SK-N-MC (cell line): ENCODE data around the gene PI4KA.
"Not testable (repeated sequence)": the region's sequence is repeated elsewhere in the genome, so short reads cannot be mapped to it uniquely, and the experiment has no call there.

ENCODE experiments used
- DNase-seq: peaks from one replicate; pipeline ENCODE4 v3.0.0-alpha.2; 2011; ENCODE audit warnings: low read depth, low spot score
- H3K27ac ChIP-seq: fragments of 200-600 bp; sonication (generic); 2 replicates; pipeline ENCODE4 v1.5.1; 2016; ENCODE audit warnings: mixed run types
- H3K36me3 ChIP-seq: fragments of 200-600 bp; sonication (generic); 2 replicates; pipeline ENCODE4 v1.6.1; 2017; ENCODE audit warnings: antibody characterized with exemption, low read length, mixed read lengths; ENCODE audit not compliant: insufficient read depth
- H3K4me3 ChIP-seq: fragments of 200-600 bp; sonication (generic); 2 replicates; pipeline ENCODE4 v1.5.1; 2016
- H3K9ac ChIP-seq: fragments of 200-600 bp; sonication (generic); 2 replicates; pipeline ENCODE4 v1.8.0; 2017; ENCODE audit warnings: mixed run types, mixed read lengths; ENCODE audit not compliant: insufficient read length
- H3K9me3 ChIP-seq: fragments of 200-600 bp; sonication (generic); 2 replicates; pipeline ENCODE4 v1.6.1; 2017; ENCODE audit warnings: low read depth, mild to moderate bottlenecking, antibody characterized with exemption, low read length, moderate library complexity, mixed read lengths
- EZH2 ChIP-seq: fragments of 200-600 bp; sonication (generic); IDR thresholded peaks from one replicate; pipeline ENCODE4 v1.6.1; 2017; ENCODE audit warnings: antibody characterized with exemption
- FOXP2 ChIP-seq: optimal IDR thresholded peaks from 2 replicates; pipeline ENCODE3; 2011; ENCODE audit warnings: mild to moderate bottlenecking, moderate library complexity; ENCODE audit not compliant: insufficient read depth; ENCODE audit errors: extremely low read length, control extremely low read depth
- POLR2AphosphoS5 ChIP-seq: IDR thresholded peaks from 2 replicates; pipeline ENCODE4 v1.6.1; 2012; ENCODE audit warnings: mild to moderate bottlenecking, low read depth, low read length, borderline replicate concordance

PI4KA gene

GRCh38 chr22:20858615-20859416 lies at the start of gene PI4KA, which contains the start of gene SNAP29:
Gene PI4KA (minus strand): TSS chr22:20858811. CDS start chr22:20858725, 86 bp downstream.
Gene SNAP29 (plus strand): TSS chr22:20859007. CDS start chr22:20859111, 104 bp downstream.
- no peak for TF ChIP-seq FOXP2
- TF ChIP-seq POLR2AphosphoS5 = peak; percentile 70
- DNase-seq = peak; percentile 66
- Histone ChIP-seq H3K27ac (0 out of 2 replicates have a peak within 1 kb of the TSS, but pooled peaks have one; percentile 46), H3K9ac (peak within 1 kb of the TSS; percentile 95), H3K4me3 (peak within 1 kb of the TSS; percentile 98), H3K9me3 (no peaks in the 10 kb centered on the region), H3K36me3 (no peaks in the 10 kb centered on the region; the same call in 1 of the 2 replicates)

GRCh38 chr22:20906387-20906767 lies 47.8 kb upstream of the PI4KA start:
- H3K27ac ChIP-seq = no peak overlapping the region
- no peaks in the 10 kb centered on the region for H3K36me3 ChIP-seq
- H3K9me3 ChIP-seq = no peaks in the 10 kb centered on the region
- DNase-seq = no peak
- H3K4me3 ChIP-seq = no peak overlapping the region
- TF ChIP-seq EZH2 = no peak
- TF ChIP-seq FOXP2 = no peak
- TF ChIP-seq POLR2AphosphoS5 = no peak
- H3K9ac ChIP-seq = no peak overlapping the region

- H3K27ac ChIP-seq = no peak overlapping the region
- TF ChIP-seq FOXP2 (no peak), EZH2 (no peak), POLR2AphosphoS5 (no peak)
Observed at GRCh38 chr22:20905415-20906386, 47.1 kb upstream of the PI4KA start.

GRCh38 chr22:20904980-20905355 lies 46.4 kb upstream of the PI4KA start:
- TF ChIP-seq POLR2AphosphoS5 (no peak), FOXP2 (no peak), EZH2 (no peak)
- no peaks in the 10 kb centered on the region for H3K9me3 ChIP-seq
- no peak overlapping the region for H3K27ac ChIP-seq
- H3K4me3 ChIP-seq = no peak overlapping the region
- DNase-seq = no peak
- no peaks in the 10 kb centered on the region for H3K36me3 ChIP-seq
- H3K9ac ChIP-seq = no peak overlapping the region

More at GRCh38 chr22:20905415-20906386, 47.1 kb upstream of the PI4KA start:
- Histone ChIP-seq H3K36me3 (no peaks in the 10 kb centered on the region), H3K9me3 (no peaks in the 10 kb centered on the region), H3K4me3 (no peak overlapping the region), H3K9ac (no peak overlapping the region)
- DNase-seq = no peak

GRCh38 chr22:20904008-20904979 lies 45.7 kb upstream of the PI4KA start:
- Histone ChIP-seq H3K36me3 (no peaks in the 10 kb centered on the region), H3K27ac (no peak overlapping the region)

GRCh38 chr22:20903093-20903492 lies 44.5 kb upstream of the PI4KA start:
- TF ChIP-seq FOXP2 = no peak
- TF ChIP-seq POLR2AphosphoS5 = no peak
- TF ChIP-seq EZH2 = no peak
- Histone ChIP-seq H3K27ac (no peak overlapping the region), H3K36me3 (no peaks in the 10 kb centered on the region)

More at GRCh38 chr22:20904008-20904979, 45.7 kb upstream of the PI4KA start:
- H3K9ac ChIP-seq = no peak overlapping the region
- TF ChIP-seq POLR2AphosphoS5 = no peak
- TF ChIP-seq EZH2 = no peak
- no peak for TF ChIP-seq FOXP2
- no peaks in the 10 kb centered on the region for H3K9me3 ChIP-seq
- no peak for DNase-seq
- H3K4me3 ChIP-seq = no peak overlapping the region

GRCh38 chr22:20901093-20902033 lies 42.8 kb upstream of the PI4KA start:
- H3K36me3 ChIP-seq, H3K9me3 ChIP-seq, H3K4me3 ChIP-seq, H3K27ac ChIP-seq, H3K9ac ChIP-seq, DNase-seq: not testable (repeated sequence)

More at GRCh38 chr22:20903093-20903492, 44.5 kb upstream of the PI4KA start:
- Histone ChIP-seq H3K9ac (no peak overlapping the region), H3K9me3 (no peaks in the 10 kb centered on the region), H3K4me3 (no peak overlapping the region)
- no peak for DNase-seq
